Mucosa of descending colon (tissue), 3 donors: ENCODE measurements around the gene ZFP90. TPM values are rescaled to one million over a fixed set of nuclear protein-coding genes. Genes with fewer than 3 reads are reported as not detected.

ENCODE experiments used
- ATAC-seq: fragments of 200-7000 bp; cut with Tn5 transposase; one replicate; pipeline ENCODE4 v1.9.1; 2020; ENCODE audit warnings: mild to moderate bottlenecking, moderate library complexity
- DNase-seq, 3 donors: peaks; one replicate each; pipeline ENCODE4 v3.0.0-alpha.2; 2020
- H3K36me3 ChIP-seq: fragments of 200-600 bp; one replicate; pipeline ENCODE4 v1.8.0; 2021; ENCODE audit warnings: low read depth, mild to moderate bottlenecking
- H3K4me1 ChIP-seq: fragments of 200-600 bp; one replicate; pipeline ENCODE4 v1.8.0; 2021; ENCODE audit warnings: low read depth, mild to moderate bottlenecking
- H3K4me3 ChIP-seq: fragments of 200-600 bp; one replicate; pipeline ENCODE4 v1.8.0; 2021; ENCODE audit warnings: mild to moderate bottlenecking
- H3K9me3 ChIP-seq: fragments of 200-600 bp; one replicate; pipeline ENCODE4 v1.8.0; 2021; ENCODE audit warnings: mild to moderate bottlenecking
- CTCF ChIP-seq: fragments of 200-600 bp; IDR thresholded peaks from one replicate; pipeline ENCODE4 v1.8.0; 2022; ENCODE audit warnings: antibody characterized with exemption, mild to moderate bottlenecking
- intact Hi-C, 2 donors: fragments of 100-400 bp; cut with DNase I in 1 of 2; cut with micrococcal nuclease in 1 of 2; formaldehyde crosslinking; loops; one replicate each; pipeline versions ENCODE4 v1.11.0 to v1.11.1; 2022; cut with DNase I, micrococcal nuclease
- total RNA-seq, 3 donors: library from RNA; stranded (reverse); fragmentation: NEBNext Ultra II Directional in 2 of 3; extraction: Animal tissue kit (Norgen Biotek cat#: 25700) in 2 of 3; gene quantifications; one replicate each; pipeline versions ENCODE4 v1.2.1 to v1.2.4, GENCODE V29; 2021 to 2023
- donor health status: DM: no; HTN: no; CAD: no; lungs with moderate emphysema.
- donor health status: DM: no; HTN: no; CAD: no.
- donor health status: DM: no; HTN: yes; CAD: no.

The ZFP90 gene
- total RNA-seq, 3 donors from 2014 or later = 10.2 to 18.1 (median 12.8) TPM

- intact Hi-C loops = loop anchor here in 1 of 2 donors (10.0 kb wide), 1 partner anchor 604 kb away; no protein-coding TSS in a partner anchor
- DNase-seq (peak; percentile 83 to 95 (median 88)), ATAC-seq (peak; percentile 99)
- Histone ChIP-seq H3K9me3 (no peaks in the 10 kb centered on the region), H3K4me1 (no peaks in the 10 kb centered on the region), H3K36me3 (no peaks in the 10 kb centered on the region), H3K4me3 (no peak overlapping the region)
- TF ChIP-seq CTCF = peak; percentile 93
Observed at GRCh38 chr16:68520649-68521086, 18.4 kb upstream of the ZFP90 start.

GRCh38 chr16:68524069-68524820 is 14.8 kb upstream of the ZFP90 start:
- Histone ChIP-seq H3K4me1 (peaks cover 6% of the 10 kb centered on the region), H3K36me3 (no peaks in the 10 kb centered on the region), H3K4me3 (no peak overlapping the region), H3K9me3 (no peaks in the 10 kb centered on the region)
- no peak for TF ChIP-seq CTCF
- ATAC-seq (no peak), DNase-seq (no peak)
- intact Hi-C loops = loop anchor here in 1 of 2 donors (10.0 kb wide), 1 partner anchor 601 kb away; no protein-coding TSS in a partner anchor

- peaks cover 19% of the 10 kb centered on the region for H3K4me1 ChIP-seq
- TF ChIP-seq CTCF = no peak
- no peaks in the 10 kb centered on the region for H3K9me3 ChIP-seq
- H3K4me3 ChIP-seq = no peak overlapping the region
- no peaks in the 10 kb centered on the region for H3K36me3 ChIP-seq
- intact Hi-C loops = loop anchor here in 1 of 2 donors (10.0 kb wide), 1 partner anchor 599 kb away; no protein-coding TSS in a partner anchor
- ATAC-seq = no peak
- DNase-seq = no peak
Observed at GRCh38 chr16:68526143-68526781, 12.8 kb upstream of the ZFP90 start.

GRCh38 chr16:68526782-68527145 is 12.3 kb upstream of the ZFP90 start:
- Histone ChIP-seq H3K4me1 (peaks cover 19% of the 10 kb centered on the region), H3K4me3 (no peak overlapping the region), H3K9me3 (no peaks in the 10 kb centered on the region), H3K36me3 (no peaks in the 10 kb centered on the region)
- ATAC-seq (no peak), DNase-seq (no peak)
- intact Hi-C loops = loop anchor here in 1 of 2 donors (10.0 kb wide), 1 partner anchor 598 kb away; no protein-coding TSS in a partner anchor
- TF ChIP-seq CTCF = no peak

GRCh38 chr16:68528233-68528632 is 10.9 kb upstream of the ZFP90 start:
- DNase-seq (no peak), ATAC-seq (no peak)
- intact Hi-C loops = loop anchor here in 1 of 2 donors (10.0 kb wide), 1 partner anchor 597 kb away; no protein-coding TSS in a partner anchor
- no peaks in the 10 kb centered on the region for H3K36me3 ChIP-seq
- peaks cover 19% of the 10 kb centered on the region for H3K4me1 ChIP-seq
- no peaks in the 10 kb centered on the region for H3K9me3 ChIP-seq
- no peak overlapping the region for H3K4me3 ChIP-seq
- TF ChIP-seq CTCF = no peak
